ENCODE results near the gene SNX8.
"Not testable (repeated sequence)": the region's sequence is repeated elsewhere in the genome, so short reads cannot be mapped to it uniquely, and the experiment has no call there.

Gene SNX8, protein sequence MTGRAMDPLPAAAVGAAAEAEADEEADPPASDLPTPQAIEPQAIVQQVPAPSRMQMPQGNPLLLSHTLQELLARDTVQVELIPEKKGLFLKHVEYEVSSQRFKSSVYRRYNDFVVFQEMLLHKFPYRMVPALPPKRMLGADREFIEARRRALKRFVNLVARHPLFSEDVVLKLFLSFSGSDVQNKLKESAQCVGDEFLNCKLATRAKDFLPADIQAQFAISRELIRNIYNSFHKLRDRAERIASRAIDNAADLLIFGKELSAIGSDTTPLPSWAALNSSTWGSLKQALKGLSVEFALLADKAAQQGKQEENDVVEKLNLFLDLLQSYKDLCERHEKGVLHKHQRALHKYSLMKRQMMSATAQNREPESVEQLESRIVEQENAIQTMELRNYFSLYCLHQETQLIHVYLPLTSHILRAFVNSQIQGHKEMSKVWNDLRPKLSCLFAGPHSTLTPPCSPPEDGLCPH

DNA sequence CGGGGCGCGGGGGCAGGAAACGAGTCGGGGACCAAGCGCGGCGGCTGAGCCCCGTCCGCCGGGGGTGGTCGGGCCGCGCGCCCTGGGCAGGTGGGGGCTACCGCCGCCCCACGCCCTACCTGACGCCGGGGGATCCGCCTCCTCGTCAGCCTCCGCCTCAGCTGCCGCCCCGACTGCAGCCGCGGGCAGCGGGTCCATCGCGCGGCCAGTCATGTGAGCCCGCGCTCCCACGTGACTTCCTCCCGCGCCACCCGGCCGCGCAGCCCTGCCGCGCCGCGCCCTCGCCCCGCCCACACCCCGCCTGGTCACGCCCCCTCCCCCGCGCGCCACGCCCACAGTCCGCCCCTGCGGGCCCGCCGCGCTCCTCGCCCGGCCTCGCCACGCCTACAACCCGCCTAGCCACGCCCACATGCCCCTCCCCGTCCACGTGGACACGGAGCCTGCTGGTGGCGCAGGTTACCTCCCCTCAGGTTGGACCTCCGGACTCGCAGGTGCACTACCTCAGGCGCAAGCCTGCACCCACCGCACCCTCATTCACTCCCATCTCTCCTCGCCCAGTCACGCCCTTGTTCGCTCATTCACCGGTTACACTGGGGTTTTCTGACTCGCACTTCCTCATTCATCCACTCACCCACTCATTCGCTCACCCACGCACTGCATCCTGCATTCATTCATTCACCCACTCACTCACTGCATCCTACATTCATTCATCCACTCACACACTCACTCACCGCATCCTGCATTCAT is at the start of gene SNX8:
TSS of gene SNX8 (minus strand) at position 233 of the 747 bp plus-strand sequence. CDS start at position 213, 20 bp downstream.
- DNase-seq, result peak; percentile 92

- no peak for DNase-seq
Measured at GRCh38 chr7:2362385-2363088, 48.3 kb upstream of the SNX8 start.

DNA sequence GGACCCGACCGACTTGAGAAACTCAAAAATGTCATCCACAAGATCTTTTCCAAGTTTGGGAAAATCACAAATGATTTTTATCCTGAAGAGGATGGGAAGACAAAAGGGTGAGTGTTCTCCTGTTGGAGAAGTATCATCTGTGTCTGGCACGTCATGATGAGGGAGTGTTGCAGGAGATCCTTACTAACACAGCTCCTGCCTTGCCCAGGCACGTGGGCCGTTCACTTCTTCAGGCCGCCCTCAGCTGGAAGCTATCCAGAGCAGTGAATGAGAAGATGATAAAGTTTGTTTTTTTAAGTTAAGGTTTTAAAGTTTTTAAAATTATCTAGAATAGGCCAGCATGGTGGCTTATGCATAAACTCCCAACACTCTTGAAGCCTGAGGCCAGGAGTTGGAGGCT is 46.6 kb upstream of the SNX8 start:
- no peak for DNase-seq

DNA sequence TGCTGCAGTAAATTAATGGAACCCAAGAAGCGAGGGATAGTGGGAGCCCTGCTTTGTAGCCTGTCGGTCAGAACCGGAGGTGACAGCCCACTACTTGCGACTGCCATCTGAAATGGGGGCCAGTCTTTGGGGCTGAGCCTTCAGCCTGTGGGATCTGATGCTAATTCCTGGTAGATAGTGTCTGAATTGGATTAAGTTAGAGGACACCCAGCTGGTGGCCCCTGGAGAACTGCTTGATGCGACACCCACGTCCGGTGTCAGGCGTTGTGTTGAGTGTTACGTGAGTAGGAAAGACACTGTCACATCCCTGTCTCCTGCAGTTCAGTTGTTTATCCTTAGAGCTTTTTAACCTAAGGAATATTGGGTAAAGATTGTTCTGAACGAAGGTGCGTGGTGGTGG is 45.4 kb upstream of the SNX8 start:
- no peak for DNase-seq

DNA sequence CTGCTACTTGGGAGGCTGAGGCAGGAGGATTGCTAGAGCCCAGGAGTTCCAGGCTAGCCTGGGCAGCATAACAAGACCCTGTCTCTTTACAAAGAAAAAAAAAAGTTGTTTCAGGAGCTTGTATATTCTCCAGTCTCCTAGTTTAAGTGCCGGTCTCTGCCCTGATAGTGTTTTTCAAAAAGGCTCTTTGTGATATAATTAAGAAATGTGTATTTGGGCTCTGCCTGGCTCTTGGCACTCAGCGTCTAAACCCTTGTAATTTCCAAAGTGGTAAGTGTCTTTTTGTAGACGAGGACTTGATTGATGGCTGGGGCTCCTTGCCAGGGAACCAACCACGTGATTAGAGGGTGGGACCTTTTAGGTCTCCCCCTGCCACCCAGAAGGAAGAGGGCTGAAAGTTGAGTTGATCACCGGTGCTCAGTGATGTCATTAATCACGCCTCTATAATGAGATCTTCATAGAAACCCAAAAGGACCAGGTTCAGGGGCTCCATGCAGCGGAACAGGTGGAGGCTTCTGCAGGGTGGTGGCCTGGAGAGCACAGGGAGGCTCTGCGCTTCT is 44.8 kb upstream of the SNX8 start:
- no peak for DNase-seq

DNA sequence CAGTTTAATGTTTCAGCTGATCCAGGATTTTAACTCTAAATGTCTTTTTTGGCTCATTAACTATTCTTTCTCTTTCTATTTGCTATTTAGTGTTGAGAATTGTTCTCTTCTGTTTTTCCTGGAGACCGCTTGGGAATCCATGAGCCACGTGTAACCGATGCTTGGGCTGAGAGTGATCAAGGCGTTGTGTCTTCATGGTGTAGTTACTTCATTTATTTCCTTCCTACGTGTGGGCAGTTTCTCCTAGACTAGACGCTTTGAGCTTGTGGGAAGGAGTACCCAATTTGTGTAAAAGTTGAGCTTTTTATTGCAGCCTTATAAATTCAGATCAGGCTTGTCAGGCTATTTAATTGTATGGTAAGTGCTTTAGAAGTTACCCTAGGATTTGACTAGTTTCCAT is 43.3 kb upstream of the SNX8 start:
- no peak for DNase-seq

DNA sequence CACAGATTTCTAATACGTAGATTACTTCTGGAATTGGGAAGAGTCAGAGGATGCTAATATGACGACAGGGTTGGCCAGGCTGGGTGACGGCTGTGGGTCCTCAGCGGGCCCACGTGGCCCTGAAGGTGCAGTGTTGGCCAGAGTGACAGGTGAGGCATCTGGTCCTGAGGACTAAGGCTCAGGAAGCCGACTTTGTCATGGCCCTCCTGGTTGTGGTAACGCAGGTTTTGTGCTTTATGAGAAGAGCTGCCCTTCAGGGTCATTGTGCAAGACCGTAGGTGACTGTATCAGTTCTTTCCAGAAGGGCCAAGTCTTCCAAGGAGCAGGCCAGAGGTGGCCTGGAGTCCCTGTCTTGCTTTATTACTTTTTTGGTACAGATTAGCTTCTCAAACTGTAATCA is 42.9 kb upstream of the SNX8 start:
- DNase-seq, result no peak

DNA sequence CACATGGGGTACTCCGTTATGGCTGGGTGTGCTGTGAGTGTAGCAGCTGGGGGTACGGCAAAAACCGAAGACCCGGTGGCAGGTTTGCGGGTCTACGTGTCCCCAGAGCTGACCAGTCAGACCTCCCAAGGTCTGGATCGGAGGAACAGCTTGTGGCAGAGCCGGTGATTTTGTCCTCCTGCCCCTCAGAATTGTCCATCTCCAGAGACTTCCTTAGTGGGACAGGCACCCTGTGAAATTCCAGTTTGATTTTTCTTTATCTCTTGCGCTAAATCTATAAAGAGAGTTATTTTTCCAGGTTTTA is 41.4 kb upstream of the SNX8 start:
- DNase-seq, result no peak

DNA sequence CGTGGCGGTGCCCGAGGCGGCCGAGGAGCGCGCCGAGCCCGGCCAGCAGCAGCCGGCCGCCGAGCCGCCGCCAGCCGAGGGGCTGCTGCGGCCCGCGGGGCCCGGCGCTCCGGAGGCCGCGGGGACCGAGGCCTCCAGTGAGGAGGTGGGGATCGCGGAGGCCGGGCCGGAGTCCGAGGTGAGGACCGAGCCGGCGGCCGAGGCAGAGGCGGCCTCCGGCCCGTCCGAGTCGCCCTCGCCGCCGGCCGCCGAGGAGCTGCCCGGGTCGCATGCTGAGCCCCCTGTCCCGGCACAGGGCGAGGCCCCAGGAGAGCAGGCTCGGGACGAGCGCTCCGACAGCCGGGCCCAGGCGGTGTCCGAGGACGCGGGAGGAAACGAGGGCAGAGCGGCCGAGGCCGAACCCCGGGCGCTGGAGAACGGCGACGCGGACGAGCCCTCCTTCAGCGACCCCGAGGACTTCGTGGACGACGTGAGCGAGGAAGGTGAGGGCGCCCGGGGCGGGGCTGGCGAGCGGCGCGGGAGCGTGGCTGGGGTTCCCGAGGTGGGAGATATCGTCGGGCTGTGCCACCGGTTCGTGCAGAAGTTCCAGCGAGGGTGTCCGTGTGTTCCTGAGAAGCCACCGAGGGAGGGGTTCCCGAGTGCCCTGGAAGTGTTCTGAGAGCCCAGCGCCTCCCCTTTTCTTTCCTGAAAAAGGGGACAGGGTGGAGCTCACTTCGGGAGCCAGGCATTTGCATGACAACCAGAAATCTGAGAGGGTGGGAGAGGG is 40.9 kb upstream of the SNX8 start:
- DNase-seq, result no peak

DNA sequence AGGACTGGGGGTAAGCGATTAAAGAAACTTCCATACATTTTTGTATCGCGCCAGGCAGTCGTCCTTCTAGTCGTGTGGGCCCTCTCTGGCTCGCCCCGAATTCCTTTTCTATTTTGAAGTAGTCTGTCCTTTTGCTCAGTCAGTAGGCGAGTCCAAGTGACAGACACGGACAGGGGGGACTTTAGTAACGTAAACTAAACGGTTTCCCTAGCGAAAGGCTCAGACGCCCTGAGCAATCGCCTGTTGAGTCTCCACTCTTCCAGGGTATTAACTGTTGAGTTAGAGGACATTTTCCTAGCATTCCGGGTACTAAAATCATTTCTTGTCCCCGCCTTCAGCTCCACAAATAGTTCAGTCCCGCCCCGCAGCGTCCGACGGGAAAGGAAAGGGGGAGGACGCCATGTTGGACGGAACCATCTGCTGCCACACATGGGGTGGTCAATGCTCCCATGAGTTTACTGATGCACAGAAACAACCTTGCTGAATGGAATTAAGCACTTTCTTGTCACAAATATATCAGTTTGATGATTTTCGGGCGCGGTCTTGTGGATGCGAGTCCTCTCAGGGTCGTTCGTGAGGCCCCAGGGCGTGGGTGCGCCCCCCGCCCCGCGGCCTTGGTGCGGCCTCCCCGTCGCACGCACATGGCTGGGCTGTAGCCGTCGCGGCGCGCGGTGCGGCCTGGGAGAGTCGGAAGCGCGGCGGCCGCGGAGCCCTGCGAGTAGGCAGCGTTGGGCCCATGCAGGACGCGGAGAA is 40.1 kb upstream of the SNX8 start, which contains the start of gene EIF3B:
TSS of gene EIF3B (plus strand) at position 642 of the 753 bp plus-strand sequence. CDS start at position 737, 95 bp downstream.
- DNase-seq, result peak; percentile 92

DNA sequence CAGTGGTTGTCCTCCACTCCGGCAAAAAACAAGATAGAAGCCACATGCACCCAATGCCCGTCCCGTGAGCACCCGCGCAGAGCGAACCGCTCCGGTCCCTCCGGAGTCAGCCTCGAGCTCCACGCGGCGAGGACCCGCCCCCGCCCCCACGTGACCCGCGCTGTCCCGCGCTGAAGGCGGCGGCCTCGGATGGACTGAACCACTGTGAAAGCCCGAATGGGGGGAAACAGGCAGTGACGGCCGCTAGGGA is 39.6 kb upstream of the SNX8 start:
- DNase-seq, result peak; percentile 92

- no peak for DNase-seq
Measured at GRCh38 chr7:2353113-2353935, 39.1 kb upstream of the SNX8 start.

DNA sequence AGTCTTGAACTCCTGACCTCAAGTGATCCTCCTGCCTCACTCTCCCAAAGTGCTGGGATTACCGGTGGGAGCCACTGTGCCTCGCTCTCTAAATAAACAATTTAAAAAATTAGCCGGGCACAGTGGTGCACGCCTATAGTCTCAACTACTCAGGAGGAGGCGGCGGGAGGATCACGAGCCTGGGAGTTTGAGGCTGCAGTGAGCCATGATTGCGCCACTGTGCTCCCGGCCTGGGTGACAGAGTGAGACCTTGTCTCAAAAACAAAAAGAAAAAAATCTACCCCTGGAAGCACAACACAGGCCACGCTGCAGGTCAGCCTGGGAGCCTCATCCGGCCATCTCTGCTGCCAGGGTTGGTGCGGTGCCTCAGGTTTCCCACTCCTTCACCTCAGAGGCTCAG is 36.6 kb upstream of the SNX8 start:
- DNase-seq, result no peak

DNA sequence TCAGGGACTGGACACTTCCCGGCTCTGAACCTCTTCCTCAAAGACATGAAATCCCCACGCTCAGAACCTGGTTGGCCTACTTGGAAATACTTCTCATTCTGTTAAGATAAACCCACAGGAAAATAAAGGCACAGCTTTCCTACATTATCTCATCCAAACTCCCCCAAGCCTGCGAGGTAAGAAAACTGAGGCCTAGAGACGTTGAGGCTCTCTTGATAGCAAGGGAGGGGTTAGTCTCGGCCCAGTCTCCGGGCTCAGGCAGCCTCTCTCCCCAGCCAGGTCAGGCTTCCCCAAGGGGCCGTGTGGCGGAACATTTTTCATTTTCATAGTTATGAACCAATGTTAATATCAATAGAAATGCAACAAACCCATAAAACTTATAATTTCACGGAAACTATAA is 35.8 kb upstream of the SNX8 start:
- no peak for DNase-seq

DNA sequence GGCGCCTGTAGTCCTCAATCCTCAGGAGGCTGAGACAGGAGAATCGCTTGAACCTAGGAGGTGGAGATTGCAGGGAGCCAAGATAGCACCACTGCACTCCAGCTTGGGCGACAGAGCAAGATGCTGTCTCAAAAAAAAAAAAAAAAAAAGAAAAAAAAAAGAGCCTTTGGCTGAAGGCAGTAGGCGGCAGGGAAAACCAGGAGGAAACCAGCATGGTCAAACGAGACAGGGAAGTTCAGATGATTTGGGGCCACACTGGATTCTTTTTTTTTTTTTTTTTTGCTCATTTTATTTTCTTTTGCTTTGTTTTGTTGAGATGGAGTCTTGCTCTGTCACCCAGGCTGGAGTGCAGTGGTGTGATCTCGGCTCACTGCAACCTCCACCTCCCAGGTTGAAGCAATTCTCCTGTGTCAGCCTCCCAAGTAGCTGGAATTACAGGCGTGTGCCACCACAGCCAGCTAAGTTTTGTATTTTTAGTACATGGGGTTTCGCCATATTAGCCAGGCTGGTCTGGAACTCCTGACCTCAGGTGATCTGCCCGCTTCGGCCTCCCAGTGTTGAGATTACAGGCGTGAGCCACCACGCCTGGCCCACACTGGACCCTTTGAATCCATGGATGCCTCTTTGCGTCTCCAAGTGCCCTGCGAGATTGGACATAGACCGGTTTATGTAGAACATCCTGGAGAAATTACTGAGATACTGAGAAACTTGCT is 33.3 kb upstream of the SNX8 start:
- DNase-seq, result not testable (repeated sequence)

GRCh38 chr7:2336626-2337299 is 22.5 kb upstream of the SNX8 start:
- no peak for DNase-seq

DNA sequence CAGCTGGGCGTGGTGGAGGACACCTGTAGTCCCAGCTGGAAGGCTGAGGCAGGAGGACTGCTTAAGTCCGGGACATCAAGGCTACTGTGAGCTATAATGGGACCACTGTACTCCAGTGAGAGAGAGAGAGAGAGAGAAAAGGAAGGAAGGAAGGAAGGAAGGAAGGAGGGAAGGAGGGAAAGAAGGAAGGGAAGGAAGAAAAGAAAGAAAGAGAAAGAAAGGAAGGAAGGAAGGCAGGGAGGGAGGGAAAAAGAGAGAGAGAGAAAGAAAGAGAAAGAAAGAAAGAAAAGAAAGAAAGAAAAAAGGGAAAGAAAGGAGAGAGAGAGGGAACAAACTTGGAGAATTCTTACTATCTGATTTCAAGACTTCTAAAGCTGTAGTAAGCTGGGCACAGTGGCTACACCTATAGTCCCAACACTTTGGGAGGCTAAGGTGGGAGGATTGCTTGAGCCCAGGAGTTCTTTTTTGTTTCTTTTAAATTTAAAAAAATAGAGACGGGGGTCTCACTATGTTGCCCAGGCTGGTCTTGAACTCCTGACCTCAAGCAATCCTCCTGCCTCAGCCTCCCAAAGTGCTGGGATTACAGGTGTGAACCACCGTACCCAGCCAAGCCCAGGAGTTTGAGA is 18.5 kb upstream of the SNX8 start:
- not testable (repeated sequence) for DNase-seq

- no peak for DNase-seq
Measured at GRCh38 chr7:2331707-2332106, 17.5 kb upstream of the SNX8 start.

GRCh38 chr7:2330493-2330892 is 16.3 kb upstream of the SNX8 start:
- no peak for DNase-seq
